ENCODE results near the gene MYO5A.

- no peak for TF ChIP-seq CTCF (IDR thresholded peaks at IDR 0.05)
- TF ChIP-seq POLR2AphosphoS5 (IDR thresholded peaks at IDR 0.05; ENCODE audit: low read depth, low read length) = no peak
- no peak for TF ChIP-seq TCF7L2 (IDR thresholded peaks at IDR 0.05; ENCODE audit: low read depth, low read length)
- TF ChIP-seq REST (IDR thresholded peaks at IDR 0.05; ENCODE audit: insufficient read depth in 1 of 2, low read depth in 2 of 2, low read length in 1 of 2) = no peak
These were observed 34.7 kb downstream of the MYO5A start for GRCh38 chr15:52493968-52494367.
